Effector CD8-positive, alpha-beta T cell (primary cell): Measurements from ENCODE around the gene PRKG1.
"Not testable (repeated sequence)": the region's sequence is repeated elsewhere in the genome, so short reads cannot be mapped to it uniquely, and the experiment has no call there.

Experiments used
- DNase-seq: peaks from one replicate; lab custom pipeline; 2025; lab: John Stamatoyannopoulos, UW

The PRKG1 gene

GRCh38 chr10:51227897-51228713, 153.8 kb downstream of the PRKG1 start:
- DNase-seq = no peak

- no peak for DNase-seq
These were observed 154.4 kb downstream of the PRKG1 start for GRCh38 chr10:51228714-51229100.

- DNase-seq = no peak
These were observed 156.7 kb downstream of the PRKG1 start for GRCh38 chr10:51230887-51231585.

GRCh38 chr10:51231754-51232153, 157.5 kb downstream of the PRKG1 start:
- DNase-seq = no peak

GRCh38 chr10:51233337-51234100, 159.2 kb downstream of the PRKG1 start:
- DNase-seq = no peak

GRCh38 chr10:51235865-51236264, 161.6 kb downstream of the PRKG1 start:
- no peak for DNase-seq

- no peak for DNase-seq
These were observed 164.7 kb downstream of the PRKG1 start for GRCh38 chr10:51239006-51239405.

- DNase-seq = no peak
These were observed 167.2 kb downstream of the PRKG1 start for GRCh38 chr10:51241461-51241860.

GRCh38 chr10:51242393-51242792, 168.1 kb downstream of the PRKG1 start:
- DNase-seq = no peak

- DNase-seq = no peak
These were observed 170.0 kb downstream of the PRKG1 start for GRCh38 chr10:51244309-51244708.

- DNase-seq = no peak
These were observed 170.6 kb downstream of the PRKG1 start for GRCh38 chr10:51244748-51245490.

GRCh38 chr10:51246156-51246555, 171.9 kb downstream of the PRKG1 start:
- DNase-seq = no peak

GRCh38 chr10:51250278-51250920, 176.1 kb downstream of the PRKG1 start:
- DNase-seq = no peak

- no peak for DNase-seq
These were observed 176.8 kb downstream of the PRKG1 start for GRCh38 chr10:51251110-51251509.

- DNase-seq = no peak
These were observed 181.1 kb downstream of the PRKG1 start for GRCh38 chr10:51255381-51255780.

GRCh38 chr10:51257511-51258248, 183.4 kb downstream of the PRKG1 start:
- no peak for DNase-seq

GRCh38 chr10:51260376-51260775, 186.1 kb downstream of the PRKG1 start:
- no peak for DNase-seq

GRCh38 chr10:51266496-51266895, 192.2 kb downstream of the PRKG1 start:
- no peak for DNase-seq

GRCh38 chr10:51267980-51268570, 193.8 kb downstream of the PRKG1 start:
- not testable (repeated sequence) for DNase-seq

- no peak for DNase-seq
These were observed 195.5 kb downstream of the PRKG1 start for GRCh38 chr10:51269821-51270220.
